Neural cell (in vitro differentiated cells): ENCODE data around the gene XRCC3. TPM values are rescaled to one million over a fixed set of nuclear protein-coding genes. Genes with fewer than 3 reads are reported as not detected.

ENCODE experiments used
- H2AFZ ChIP-seq: fragments of 200-600, 300-800 bp; sonication (generic), shearing (Covaris generic); 2 replicates; pipeline ENCODE4 v1.6.0; 2014; ENCODE audit warnings: low read depth, mild to moderate bottlenecking, antibody characterized with exemption, low read length, moderate library complexity
- H3F3A ChIP-seq: fragments of 200-600 bp; shearing (Covaris generic); 2 replicates; pipeline ENCODE4 v1.6.1; 2016; ENCODE audit warnings: mild to moderate bottlenecking, moderate library complexity, mixed read lengths, antibody characterized with exemption, low read length; ENCODE audit not compliant: insufficient read depth, poor library complexity, severe bottlenecking
- H3K27ac ChIP-seq: fragments of 200-600, 300-800 bp; sonication (generic), shearing (Covaris generic); 2 replicates; pipeline ENCODE4 v1.5.1; 2014; ENCODE audit warnings: mild to moderate bottlenecking, low read length, moderate library complexity
- H3K27me3 ChIP-seq: fragments of 300-800, 200-600 bp; sonication (generic), shearing (Covaris generic); 2 replicates; pipeline ENCODE4 v1.6.0; 2014; ENCODE audit warnings: mild to moderate bottlenecking, low read depth, low read length, moderate library complexity; ENCODE audit not compliant: insufficient read depth
- H3K36me3 ChIP-seq: fragments of 300-800, 200-600 bp; sonication (generic), shearing (Covaris generic); 2 replicates; pipeline ENCODE4 v1.5.1; 2014; ENCODE audit warnings: mild to moderate bottlenecking, antibody characterized with exemption, low read length, moderate library complexity; ENCODE audit not compliant: insufficient read depth
- H3K4me2 ChIP-seq: fragments of 300-800, 200-600 bp; sonication (generic), shearing (Covaris generic); 2 replicates; pipeline ENCODE4 v1.6.0; 2014; ENCODE audit warnings: mild to moderate bottlenecking, low read length
- H3K4me3 ChIP-seq: fragments of 300-800, 200-600 bp; sonication (generic), shearing (Covaris generic); 2 replicates; pipeline ENCODE4 v1.5.1; 2014; ENCODE audit warnings: mild to moderate bottlenecking, low read length, moderate library complexity
- H3K79me2 ChIP-seq: fragments of 200-600 bp; shearing (Covaris generic); replicated peaks from 2 replicates; pipeline ENCODE4 v1.6.0; 2014; ENCODE audit warnings: mild to moderate bottlenecking, low read length, moderate library complexity; ENCODE audit not compliant: insufficient read depth
- H3K9ac ChIP-seq: fragments of 300-800, 200-600 bp; sonication (generic), shearing (Covaris generic); 2 replicates; pipeline ENCODE4 v1.6.1; 2016; ENCODE audit warnings: mild to moderate bottlenecking, low read length, mixed read lengths
- H3K9me2 ChIP-seq: fragments of 200-600 bp; shearing (Covaris generic); 2 replicates; pipeline ENCODE4 v1.6.1; 2016; ENCODE audit warnings: mild to moderate bottlenecking, low read length, mixed read lengths; ENCODE audit not compliant: insufficient read depth
- H3K9me3 ChIP-seq: fragments of 200-600, 300-800 bp; sonication (generic), shearing (Covaris generic); 2 replicates; pipeline ENCODE4 v1.6.1; 2016; ENCODE audit warnings: mild to moderate bottlenecking, mixed run types, low read length, moderate library complexity, mixed read lengths
- H4K20me1 ChIP-seq: fragments of 200-600 bp; shearing (Covaris generic); 2 replicates; pipeline ENCODE4 v1.6.1; 2016; ENCODE audit warnings: mild to moderate bottlenecking, mixed run types; ENCODE audit not compliant: insufficient read depth
- CTCF ChIP-seq: fragments of 450-650 bp; IDR thresholded peaks from 2 replicates; pipeline ENCODE4 v1.5.1; 2014; ENCODE audit warnings: antibody characterized with exemption, mild to moderate bottlenecking, moderate library complexity; ENCODE audit not compliant: poor library complexity, severe bottlenecking
- EP300 ChIP-seq: fragments of 450-650 bp; conservative IDR thresholded peaks from 2 replicates; pipeline ENCODE4 v1.6.1; 2014; ENCODE audit warnings: antibody characterized with exemption, mild to moderate bottlenecking, moderate library complexity; ENCODE audit not compliant: poor library complexity, severe bottlenecking
- EZH2 ChIP-seq: fragments of 200-600, 300-800 bp; shearing (Covaris generic), sonication (generic); IDR thresholded peaks from 2 replicates; pipeline ENCODE4 v1.6.1; 2014; ENCODE audit warnings: antibody characterized with exemption, low read length, borderline replicate concordance, mild to moderate bottlenecking; ENCODE audit not compliant: insufficient read depth, poor library complexity, severe bottlenecking
- MXI1 ChIP-seq: fragments of 450-650 bp; conservative IDR thresholded peaks from 2 replicates; pipeline ENCODE4 v1.6.1; 2014; ENCODE audit warnings: antibody characterized with exemption, mild to moderate bottlenecking; ENCODE audit not compliant: poor library complexity, severe bottlenecking
- POLR2AphosphoS5 ChIP-seq: IDR thresholded peaks from 2 replicates; pipeline ENCODE4 v1.6.1; 2012
- RAD21 ChIP-seq: fragments of 450-650 bp; conservative IDR thresholded peaks from 2 replicates; pipeline ENCODE4 v1.6.1; 2014; ENCODE audit warnings: antibody characterized with exemption, mild to moderate bottlenecking, moderate library complexity
- REST ChIP-seq: IDR thresholded peaks from 2 replicates; pipeline ENCODE4 v1.6.1; 2012; ENCODE audit warnings: borderline replicate concordance
- SMC3 ChIP-seq: fragments of 450-650 bp; conservative IDR thresholded peaks from 2 replicates; pipeline ENCODE4 v1.6.1; 2014; ENCODE audit warnings: antibody characterized with exemption, mild to moderate bottlenecking, moderate library complexity; ENCODE audit not compliant: poor library complexity
- TAF1 ChIP-seq: IDR thresholded peaks from 2 replicates; pipeline ENCODE4 v1.6.1; 2012; ENCODE audit warnings: low read depth
- polyA plus RNA-seq: library from polyadenylated mRNA; depleted of rRNA; stranded (reverse); fragments of >200 nt; gene quantifications from 2 replicates; pipeline ENCODE4 v1.2.3, GENCODE V29; 2014

The XRCC3 gene
- polyA plus RNA-seq, 1 donor from 2014 or later = 14.6 TPM

- no peaks in the 10 kb centered on the region for H3K9me3 ChIP-seq
- H3F3A ChIP-seq = no peaks in the 10 kb centered on the region
- no peak overlapping the region for H3K4me3 ChIP-seq
- H3K9me2 ChIP-seq = no peaks in the 10 kb centered on the region
- no peaks in the 10 kb centered on the region for H3K27me3 ChIP-seq
- no peak for TF ChIP-seq EP300
- TF ChIP-seq EZH2 = no peak
- TF ChIP-seq SMC3 = no peak
- no peak for TF ChIP-seq MXI1
- TF ChIP-seq POLR2AphosphoS5 = no peak
- H4K20me1 ChIP-seq = no peaks in the 10 kb centered on the region
- H3K79me2 ChIP-seq = no peaks in the 10 kb centered on the region
- H3K27ac ChIP-seq = no peak overlapping the region
- H3K9ac ChIP-seq = no peak overlapping the region
- H3K4me2 ChIP-seq = no peak overlapping the region
- H2AFZ ChIP-seq = no peak overlapping the region
- H3K36me3 ChIP-seq = peaks cover 7% of the 10 kb centered on the region
Measured at GRCh38 chr14:103676881-103677675, 38.2 kb downstream of the XRCC3 start.

GRCh38 chr14:103675957-103676356 is 39.3 kb downstream of the XRCC3 start:
- Histone ChIP-seq H3K27ac (no peak overlapping the region), H4K20me1 (no peaks in the 10 kb centered on the region), H3F3A (no peaks in the 10 kb centered on the region), H3K9ac (no peak overlapping the region), H2AFZ (no peak overlapping the region), H3K4me2 (no peak overlapping the region), H3K36me3 (peaks cover 7% of the 10 kb centered on the region), H3K27me3 (no peaks in the 10 kb centered on the region), H3K9me2 (no peaks in the 10 kb centered on the region), H3K79me2 (no peaks in the 10 kb centered on the region), H3K9me3 (no peaks in the 10 kb centered on the region), H3K4me3 (no peak overlapping the region)
- TF ChIP-seq CTCF = no peak
- TF ChIP-seq SMC3 = no peak
- no peak for TF ChIP-seq REST
- TF ChIP-seq MXI1 = no peak
- TF ChIP-seq POLR2AphosphoS5 = no peak
- TF ChIP-seq TAF1 = no peak
- TF ChIP-seq RAD21 = no peak
- TF ChIP-seq EZH2 = no peak
- TF ChIP-seq EP300 = no peak
